Transverse colon (tissue), 4 donors: Measurements from ENCODE around the gene MGME1. TPM values are rescaled to one million over a fixed set of nuclear protein-coding genes. Genes with fewer than 3 reads are reported as not detected.

ENCODE experiments used
- DNase-seq: peaks from one replicate; pipeline ENCODE4 v3.0.0-alpha.2; 2019
- H3K27ac ChIP-seq, 4 donors: fragments of 200-600 bp; sonication (generic); 2 replicates each; pipeline ENCODE4 v1.5.1; 2016 to 2018; ENCODE audit warnings: inconsistent platforms in 4 of 4
- H3K27me3 ChIP-seq: fragments of 200-600 bp; sonication (generic); 2 replicates; pipeline ENCODE4 v1.5.1; 2017; ENCODE audit warnings: inconsistent platforms
- H3K36me3 ChIP-seq, 4 donors: fragments of 200-600 bp; sonication (generic); 2 replicates each; pipeline ENCODE4 v1.5.1; 2017 to 2019; ENCODE audit warnings: inconsistent platforms in 4 of 4
- H3K4me1 ChIP-seq, 4 donors: fragments of 200-600 bp; sonication (generic); 2 replicates each; pipeline ENCODE4 v1.5.1; 2017 to 2020; ENCODE audit warnings: inconsistent platforms in 4 of 4
- H3K4me3 ChIP-seq, 4 donors: fragments of 200-600 bp; sonication (generic); 1 replicate in 1 of 4; 2 replicates in 3 of 4; pipeline versions ENCODE4 v1.5.1 to v1.6.1; 2017 to 2019; ENCODE audit warnings: inconsistent platforms in 4 of 4
- H3K9me3 ChIP-seq, 2 donors: fragments of 200-600 bp; sonication (generic); 2 replicates each; pipeline ENCODE4 v1.5.1; 2017 to 2019; ENCODE audit warnings: inconsistent platforms in 2 of 2
- EP300 ChIP-seq: sonication (generic); formaldehyde crosslinking; IDR thresholded peaks from one replicate; pipeline ENCODE4 v1.6.1; 2017; ENCODE audit warnings: antibody characterized with exemption, low read depth
- POLR2A ChIP-seq: fragments of 450-650 bp; IDR thresholded peaks from one replicate; pipeline ENCODE4 v1.6.1; 2016; ENCODE audit warnings: antibody characterized with exemption, mild to moderate bottlenecking, moderate library complexity
- POLR2AphosphoS5 ChIP-seq, 3 donors: sonication (generic); formaldehyde crosslinking; IDR thresholded peaks; one replicate each; pipeline ENCODE4 v1.6.1; 2016; ENCODE audit warnings: antibody characterized with exemption in 3 of 3
- WGBS, 2 donors: methylation state at CpG; one replicate each; pipeline ENCODE4 v1.1.5; 2018; ENCODE audit warnings: low coverage in 1 of 2; 5-methylcytosine and 5-hydroxymethylcytosine counted together
- in situ Hi-C, 4 donors: fragments of 200-750 bp; cut with MboI; loops; one replicate each; pipeline versions ENCODE4 v1.15.0 to v1.15.1; 2017; ENCODE audit warnings: low sequenced_read_pairs in 3 of 4, low pct_ligation_motif_present in 1 of 4, low pct_unique_long_range_greater_than_20kb in 1 of 4
- intact Hi-C: fragments of 100-400 bp; cut with DNase I; formaldehyde crosslinking; loops from one replicate; pipeline ENCODE4 v1.15.1; 2023; ENCODE audit warnings: low total_unique reads
- total RNA-seq, 4 donors: library from RNA; depleted of rRNA; stranded (reverse); fragments of >200 nt; gene quantifications; one replicate each; pipeline ENCODE4 v1.1.0, GENCODE V29; 2016
- TF ChIP-seq, protein P1 (sequence below), 5 experiments: fragments of 200-600 bp in 3 of 5; fragments of 450-650 bp in 2 of 5; sonication (generic) in 3 of 5; IDR thresholded peaks; 1 replicate in 2 of 5; 2 replicates in 3 of 5; pipeline ENCODE4 v1.5.1; 2016 to 2017; ENCODE audit warnings: antibody characterized with exemption in 5 of 5, inconsistent platforms in 3 of 5, mild to moderate bottlenecking in 2 of 5, moderate library complexity in 1 of 5

Gene MGME1, protein sequence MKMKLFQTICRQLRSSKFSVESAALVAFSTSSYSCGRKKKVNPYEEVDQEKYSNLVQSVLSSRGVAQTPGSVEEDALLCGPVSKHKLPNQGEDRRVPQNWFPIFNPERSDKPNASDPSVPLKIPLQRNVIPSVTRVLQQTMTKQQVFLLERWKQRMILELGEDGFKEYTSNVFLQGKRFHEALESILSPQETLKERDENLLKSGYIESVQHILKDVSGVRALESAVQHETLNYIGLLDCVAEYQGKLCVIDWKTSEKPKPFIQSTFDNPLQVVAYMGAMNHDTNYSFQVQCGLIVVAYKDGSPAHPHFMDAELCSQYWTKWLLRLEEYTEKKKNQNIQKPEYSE
- 10 to 100 TPM in 3 of 4 donors, 1 to 10 TPM in 1; 4.1 to 18.8 (median 14.3) TPM for total RNA-seq

DNA sequence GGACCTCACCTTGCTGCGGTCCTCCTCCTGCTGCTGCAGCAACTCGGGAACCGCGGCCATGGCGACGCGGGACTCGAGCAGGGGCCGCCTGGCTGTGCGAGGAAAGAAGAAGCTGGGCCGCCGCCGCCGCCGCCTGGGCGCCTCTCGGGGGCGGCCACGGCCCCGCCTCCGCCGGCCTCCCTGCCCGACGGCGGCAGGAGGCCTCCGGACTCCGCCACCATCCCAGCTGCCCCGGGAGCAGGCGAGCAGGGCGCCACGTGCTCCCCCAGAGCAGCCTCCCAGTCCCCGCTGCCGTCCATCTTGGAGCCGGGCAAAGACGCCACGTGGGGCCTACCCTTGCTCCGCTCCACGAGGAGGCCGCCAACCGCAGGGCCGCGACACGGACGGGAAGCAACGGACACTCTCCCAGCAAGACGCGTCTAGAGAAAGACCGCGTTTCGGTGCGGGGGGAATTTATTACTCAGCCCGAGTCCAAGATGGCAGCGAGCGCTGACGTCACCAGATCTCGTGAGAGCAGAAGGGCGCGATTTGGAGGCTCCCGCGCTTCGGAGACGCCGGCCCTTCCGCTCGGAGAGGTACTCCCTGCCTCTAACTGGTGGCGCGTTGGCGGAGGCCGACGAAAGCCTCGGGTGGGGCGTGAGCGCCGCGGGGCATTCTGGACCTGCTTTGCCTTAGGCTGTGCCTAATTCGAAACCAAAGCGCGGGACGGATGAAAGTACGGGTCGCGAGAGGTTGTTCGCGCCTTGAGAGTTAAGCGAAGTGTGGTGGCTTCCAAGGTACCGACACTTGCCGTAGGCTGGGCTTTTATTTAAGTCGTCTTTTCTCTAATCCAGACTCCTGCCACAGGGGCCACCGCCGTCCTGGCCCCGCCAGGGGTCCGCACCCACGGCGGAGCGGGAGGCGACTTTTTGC is at the start of gene MGME1, which contains the start of gene SNX5:
Gene MGME1 (plus strand): TSS at position 653 of the 912 bp plus-strand sequence. CDS start 842 bp downstream, outside the sequence.
Gene SNX5 (minus strand): TSS at position 429 of the 912 bp plus-strand sequence. CDS start 369 bp downstream, at position 60.
- intact Hi-C loops, result no loop called here
- no peaks in the 10 kb centered on the region for H3K9me3 ChIP-seq
- TF ChIP-seq POLR2AphosphoS5 (IDR thresholded peaks at IDR 0.05) (peak; percentile 68 to 90 (median 75)), POLR2A (peak; percentile 53), EP300 (no peak)
- TF ChIP-seq, protein P1, sequence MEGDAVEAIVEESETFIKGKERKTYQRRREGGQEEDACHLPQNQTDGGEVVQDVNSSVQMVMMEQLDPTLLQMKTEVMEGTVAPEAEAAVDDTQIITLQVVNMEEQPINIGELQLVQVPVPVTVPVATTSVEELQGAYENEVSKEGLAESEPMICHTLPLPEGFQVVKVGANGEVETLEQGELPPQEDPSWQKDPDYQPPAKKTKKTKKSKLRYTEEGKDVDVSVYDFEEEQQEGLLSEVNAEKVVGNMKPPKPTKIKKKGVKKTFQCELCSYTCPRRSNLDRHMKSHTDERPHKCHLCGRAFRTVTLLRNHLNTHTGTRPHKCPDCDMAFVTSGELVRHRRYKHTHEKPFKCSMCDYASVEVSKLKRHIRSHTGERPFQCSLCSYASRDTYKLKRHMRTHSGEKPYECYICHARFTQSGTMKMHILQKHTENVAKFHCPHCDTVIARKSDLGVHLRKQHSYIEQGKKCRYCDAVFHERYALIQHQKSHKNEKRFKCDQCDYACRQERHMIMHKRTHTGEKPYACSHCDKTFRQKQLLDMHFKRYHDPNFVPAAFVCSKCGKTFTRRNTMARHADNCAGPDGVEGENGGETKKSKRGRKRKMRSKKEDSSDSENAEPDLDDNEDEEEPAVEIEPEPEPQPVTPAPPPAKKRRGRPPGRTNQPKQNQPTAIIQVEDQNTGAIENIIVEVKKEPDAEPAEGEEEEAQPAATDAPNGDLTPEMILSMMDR (IDR thresholded peaks at IDR 0.05), result peak in 1 of 5 experiments; percentile 8
- in situ Hi-C loops, result no loop called here
- peak within 1 kb of the TSS; percentile 78 to 95 (median 90) for H3K4me3 ChIP-seq
- peak; percentile 100 for DNase-seq
- no peaks in the 10 kb centered on the region for H3K36me3 ChIP-seq
- peak within 1 kb of the TSS; percentile 97 to 100 (median 99) for H3K27ac ChIP-seq
- no peaks in the 10 kb centered on the region for H3K27me3 ChIP-seq
- WGBS, 2 donors, result 1% methylated on average over 66 of the region's 96 CpGs; no CpG with 5 or more reads in 1 of the 2 donors
- H3K4me1 ChIP-seq, result peaks cover 30 to 68% (median 64%) of the 10 kb centered on the region in 4 donors

DNA sequence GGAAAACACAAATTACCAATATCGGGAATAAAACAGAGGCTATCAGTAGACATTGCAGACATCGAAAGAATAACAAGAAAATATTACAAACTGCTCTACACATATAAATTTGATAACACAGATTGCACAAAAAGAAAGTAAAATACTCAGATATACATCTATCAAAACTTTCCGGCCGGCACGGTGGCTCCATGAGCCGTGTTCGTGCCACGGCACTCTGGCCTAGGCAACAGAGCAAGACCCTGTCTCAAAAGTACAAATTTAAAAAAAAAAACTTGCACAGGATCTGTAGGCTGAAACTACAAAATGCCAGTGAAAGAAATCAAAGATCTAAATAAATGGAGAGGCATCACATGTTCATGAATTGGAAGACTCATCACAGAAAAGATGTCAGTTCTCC is 49.7 kb upstream of the MGME1 start:
- no peaks in the 10 kb centered on the region for H3K9me3 ChIP-seq
- DNase-seq, result no peak
- H3K4me3 ChIP-seq, result no peak overlapping the region
- TF ChIP-seq, protein P1 (IDR thresholded peaks at IDR 0.05), result no peak
- no peak for TF ChIP-seq POLR2AphosphoS5 (IDR thresholded peaks at IDR 0.05)
- no peak for TF ChIP-seq EP300
- no peak for TF ChIP-seq POLR2A
- no peaks in the 10 kb centered on the region for H3K27me3 ChIP-seq
- no peak overlapping the region for H3K27ac ChIP-seq
- H3K4me1 ChIP-seq, result peaks cover 0 to 12% (median 4%) of the 10 kb centered on the region in 4 donors
- in situ Hi-C loops, result loop anchor here in 2 of 4 donors (25.0 kb wide), 2 partner anchors 257 to 407 kb away; no protein-coding TSS in a partner anchor
- intact Hi-C loops, result no loop called here
- WGBS, 2 donors, result 94 to 95% methylated on average over 6 to 8 of the region's 8 CpGs
- H3K36me3 ChIP-seq, result no peaks in the 10 kb centered on the region

DNA sequence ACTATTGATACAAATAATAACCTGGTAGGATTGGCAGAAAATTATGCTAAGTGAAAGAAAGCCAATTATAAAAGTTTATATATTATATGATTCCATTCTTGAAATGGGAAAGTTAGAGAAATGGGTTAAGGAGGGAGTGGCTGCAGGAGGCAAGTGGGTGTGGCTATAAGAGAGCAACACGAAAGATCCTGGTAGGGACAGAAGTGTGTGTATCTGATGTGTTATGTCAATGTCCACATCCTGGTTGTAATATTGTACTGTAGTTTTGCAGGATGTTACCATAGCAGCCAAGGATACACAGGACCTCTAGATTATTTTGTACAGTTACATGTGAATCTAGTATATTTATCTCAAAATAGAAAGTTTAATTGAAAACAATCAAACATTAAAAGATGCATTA is 47.0 kb upstream of the MGME1 start:
- WGBS, 2 donors, result 8 to 11% methylated on average over 1 of the region's 1 CpG

More for the DNA sequence above, 47.0 kb upstream of the MGME1 start:
- Histone ChIP-seq H3K4me3 (no peak overlapping the region), H3K4me1 (peaks cover 6 to 38% (median 25%) of the 10 kb centered on the region in 4 donors), H3K27me3 (no peaks in the 10 kb centered on the region), H3K36me3 (no peaks in the 10 kb centered on the region), H3K27ac (peak overlapping the region in 3 of 4 donors; percentile 34 to 48 (median 46)), H3K9me3 (no peaks in the 10 kb centered on the region)
- TF ChIP-seq EP300, result no peak
- TF ChIP-seq, protein P1 (IDR thresholded peaks at IDR 0.05), result no peak
- DNase-seq, result no peak
- in situ Hi-C loops, result loop anchor here in 2 of 4 donors (25.0 kb wide), 2 partner anchors 259 to 409 kb away; no protein-coding TSS in a partner anchor
- intact Hi-C loops, result no loop called here
